Activated T-cell treated with anti-CD3 and anti-CD28 coated beads for 48 hours (primary cell): ENCODE results near the gene FOXB1.
A peak's percentile ranks its signal among the peaks of the same experiment; 100 is the strongest.

ENCODE experiments used
- DNase-seq: peaks from one replicate; pipeline ENCODE4 v3.0.0-alpha.2; 2020; ENCODE audit warnings: low read depth

The FOXB1 gene

DNA sequence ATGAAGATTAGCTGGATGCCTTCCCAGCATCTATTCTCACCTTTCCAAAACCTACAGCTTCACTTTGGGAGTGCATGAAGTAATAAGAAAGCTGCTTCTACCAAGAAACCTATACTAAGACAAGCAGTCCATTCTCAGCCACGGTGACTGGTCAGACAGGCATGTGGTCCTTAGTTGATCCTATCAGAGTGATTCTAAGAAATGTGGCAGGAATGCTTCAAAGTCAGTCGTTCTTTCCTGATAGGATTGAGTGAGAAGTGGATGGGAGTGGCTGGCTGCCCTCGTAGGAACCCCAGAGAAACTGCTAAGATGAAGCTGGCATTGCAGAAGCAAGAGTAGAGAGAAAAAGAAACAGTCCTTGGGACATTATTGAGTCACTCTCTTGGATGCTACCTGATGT lies 16.6 kb downstream of the FOXB1 start:
- no peak for DNase-seq

DNA sequence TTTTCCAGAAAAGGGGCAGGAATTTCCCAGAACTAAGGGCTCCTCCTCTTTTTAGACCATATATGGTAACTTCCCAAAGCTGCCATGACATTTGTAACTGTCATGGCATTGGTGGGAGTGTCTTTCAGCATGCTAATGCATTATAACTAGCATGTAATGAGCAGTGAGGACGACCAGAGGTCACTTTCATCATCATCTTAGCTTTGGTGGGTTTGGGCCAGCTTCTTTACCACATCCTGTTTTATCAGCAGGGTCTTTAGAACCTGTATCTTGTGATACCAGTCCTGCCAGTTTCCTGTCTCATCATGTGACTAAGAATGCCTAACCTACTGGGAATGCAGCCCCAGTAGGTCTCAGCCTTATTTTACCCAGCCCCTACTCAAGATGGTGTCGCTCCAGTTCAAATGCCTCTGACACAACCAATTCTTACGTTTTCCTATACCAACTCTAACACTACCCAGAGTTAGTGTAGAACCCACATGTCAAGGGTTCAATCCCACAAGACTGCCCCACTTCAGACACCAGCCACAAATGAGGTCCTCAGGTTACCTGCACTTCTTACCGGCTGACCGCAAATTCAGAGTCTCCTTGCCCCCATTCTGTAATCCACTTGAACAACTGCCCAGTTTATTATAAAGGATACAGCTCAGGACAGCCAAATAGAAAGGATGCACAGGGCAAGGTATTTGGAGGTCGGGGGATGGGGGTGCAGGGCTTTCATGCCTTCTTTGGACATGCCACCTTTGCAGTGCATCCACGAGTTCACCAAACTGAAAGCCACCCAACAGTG lies 17.7 kb downstream of the FOXB1 start:
- no peak for DNase-seq

DNA sequence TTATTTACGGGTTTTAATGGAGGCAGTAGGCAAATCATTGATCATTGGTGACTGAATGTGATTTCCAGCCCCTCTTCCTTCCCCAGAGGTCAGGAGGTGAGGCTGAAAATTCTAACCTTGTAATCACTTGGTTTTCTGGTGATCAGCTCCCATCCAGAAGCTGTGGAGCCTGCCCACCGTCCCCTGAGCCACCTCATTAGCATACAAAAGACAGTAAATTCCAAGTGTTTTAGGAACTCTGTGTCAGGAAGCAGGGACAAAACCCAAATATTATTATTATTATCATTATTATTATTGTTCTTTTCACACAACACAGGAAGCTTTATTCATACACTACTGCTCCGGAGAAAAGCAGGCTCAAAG lies 18.2 kb downstream of the FOXB1 start:
- no peak for DNase-seq

DNA sequence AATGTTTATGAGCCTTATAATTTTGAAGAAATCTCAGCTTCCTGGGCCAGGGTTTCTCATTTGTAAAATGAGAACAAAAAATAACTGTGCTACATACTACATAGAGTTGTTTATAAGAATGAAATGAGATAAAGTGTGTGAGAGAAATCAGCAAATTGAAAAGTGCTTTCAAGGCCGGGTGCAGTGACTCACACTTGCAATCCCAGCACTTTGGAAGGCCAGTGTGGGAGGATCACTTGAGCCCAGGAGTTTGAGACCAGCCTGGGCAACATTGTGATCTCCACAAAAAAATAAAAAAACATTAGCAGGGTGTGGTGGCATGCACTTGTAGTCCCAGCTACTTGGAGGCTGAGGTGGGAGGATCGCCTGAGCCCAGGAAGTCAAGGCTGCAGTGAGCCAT lies 22.4 kb downstream of the FOXB1 start:
- no peak for DNase-seq

DNA sequence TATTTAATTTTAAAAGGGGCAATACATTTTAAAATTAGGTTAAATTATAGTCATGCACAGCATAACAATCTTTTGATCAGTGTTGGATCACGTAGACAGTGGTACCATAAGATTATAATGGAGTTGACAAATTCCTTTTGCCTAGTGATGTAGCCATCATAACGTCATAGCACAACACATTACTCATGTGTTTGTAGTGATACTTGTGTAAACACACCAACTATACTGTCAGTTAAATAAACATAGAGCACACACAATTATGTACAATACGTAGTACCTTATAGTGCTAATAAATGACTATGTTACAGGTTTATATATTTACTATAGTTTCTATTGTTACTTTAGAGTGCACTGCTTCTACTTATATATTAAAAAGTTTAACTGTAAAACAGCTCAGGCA lies 31.2 kb downstream of the FOXB1 start:
- no peak for DNase-seq

DNA sequence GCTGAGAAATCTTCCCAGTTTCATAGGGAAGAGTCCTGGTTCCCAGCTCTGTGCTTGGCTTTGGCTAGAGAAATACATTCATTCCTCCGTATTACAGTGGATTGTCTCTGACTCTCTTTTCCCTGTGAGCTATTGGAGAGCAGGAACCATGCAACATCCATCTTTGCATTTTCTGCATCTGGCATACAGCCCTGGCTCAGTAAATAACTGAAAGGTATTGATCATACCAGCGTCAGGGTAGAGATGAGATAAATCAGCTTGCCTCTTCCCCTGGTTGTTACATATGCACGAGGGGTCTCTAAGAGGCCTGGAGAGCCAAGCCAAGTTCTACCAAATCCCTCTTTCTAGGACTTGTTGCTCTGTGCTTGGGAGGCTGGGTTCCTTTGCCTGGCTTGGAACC lies 35.2 kb downstream of the FOXB1 start:
- no peak for DNase-seq

DNA sequence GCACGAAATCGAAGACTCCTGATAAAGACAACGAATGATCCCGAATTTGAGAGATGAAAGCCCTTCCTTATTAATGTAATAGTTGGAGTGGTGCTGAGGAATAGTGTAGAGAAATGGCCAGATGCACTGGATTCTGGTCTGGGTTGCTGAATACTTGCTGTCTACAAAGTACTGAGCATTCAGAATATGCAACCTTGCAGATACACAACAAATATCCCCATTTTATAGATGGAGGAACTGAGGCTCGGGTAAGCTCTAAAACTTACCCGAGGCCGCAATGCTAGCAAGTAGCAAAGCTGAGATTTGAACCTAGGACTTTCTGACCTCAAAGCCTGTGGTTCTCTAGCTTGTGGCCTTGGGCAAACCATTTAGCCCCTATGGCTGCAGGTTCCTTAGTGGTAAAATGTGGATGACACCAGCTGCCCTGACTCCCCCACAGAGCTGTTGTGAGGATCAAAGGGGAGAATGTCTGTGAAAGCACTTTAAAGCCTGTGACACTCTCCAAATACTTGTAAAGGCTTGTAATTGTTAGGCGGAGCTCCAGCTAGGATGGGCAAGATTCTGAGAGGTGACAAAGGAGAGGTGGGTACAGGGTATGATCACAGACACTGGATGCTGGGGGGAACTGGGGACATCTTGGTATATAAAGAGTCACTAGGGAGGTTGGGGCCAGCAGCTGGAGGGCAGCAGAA lies 39.8 kb downstream of the FOXB1 start:
- no peak for DNase-seq

DNA sequence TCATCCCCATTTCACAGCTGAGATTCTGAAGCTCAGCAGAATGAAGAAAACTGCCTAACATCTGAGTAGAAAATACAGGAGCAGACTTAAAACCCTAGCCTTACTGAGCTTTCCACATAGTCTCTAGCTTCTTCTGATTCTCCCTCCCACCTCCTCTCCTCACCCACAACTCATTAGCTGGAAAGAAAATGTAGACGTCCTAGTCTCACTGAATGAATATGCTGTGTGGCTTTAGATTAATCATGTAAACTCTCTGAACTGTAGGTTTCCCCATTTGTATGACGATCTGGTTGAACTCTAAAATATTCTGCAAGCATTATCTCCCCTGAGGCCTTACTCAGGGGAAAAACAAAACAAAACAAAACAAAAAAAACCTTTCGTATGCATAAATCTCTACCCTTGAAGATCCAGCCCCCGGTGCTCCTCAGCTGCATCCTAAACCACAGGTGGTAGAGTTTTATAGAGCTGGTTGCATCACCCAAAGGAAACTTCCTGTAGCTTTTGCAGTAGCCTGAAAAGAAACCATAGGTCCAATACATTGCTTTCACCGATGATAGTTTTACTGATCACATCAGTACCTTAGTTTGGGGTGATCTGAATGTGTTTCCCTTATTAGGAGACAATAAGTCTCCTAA lies 40.6 kb downstream of the FOXB1 start:
- peak; percentile 9 for DNase-seq

DNA sequence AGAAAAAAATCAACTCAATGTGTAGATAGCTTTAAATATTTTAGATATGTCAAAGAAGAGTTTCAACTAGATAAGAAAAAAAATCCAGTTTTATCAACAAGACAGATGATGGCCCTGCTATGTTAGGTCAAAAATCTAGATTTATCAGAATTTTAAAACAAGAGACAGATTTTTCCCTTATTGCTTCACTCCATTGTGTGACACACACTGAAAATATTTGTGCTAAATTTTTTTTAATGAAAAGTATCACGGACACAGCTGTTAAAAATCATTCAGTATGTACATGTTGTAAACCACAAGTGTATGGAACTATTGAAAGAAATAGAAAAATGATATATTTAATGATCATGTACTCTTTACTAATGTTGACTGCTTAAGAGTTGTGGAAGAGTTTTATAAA lies 43.6 kb downstream of the FOXB1 start:
- no peak for DNase-seq

DNA sequence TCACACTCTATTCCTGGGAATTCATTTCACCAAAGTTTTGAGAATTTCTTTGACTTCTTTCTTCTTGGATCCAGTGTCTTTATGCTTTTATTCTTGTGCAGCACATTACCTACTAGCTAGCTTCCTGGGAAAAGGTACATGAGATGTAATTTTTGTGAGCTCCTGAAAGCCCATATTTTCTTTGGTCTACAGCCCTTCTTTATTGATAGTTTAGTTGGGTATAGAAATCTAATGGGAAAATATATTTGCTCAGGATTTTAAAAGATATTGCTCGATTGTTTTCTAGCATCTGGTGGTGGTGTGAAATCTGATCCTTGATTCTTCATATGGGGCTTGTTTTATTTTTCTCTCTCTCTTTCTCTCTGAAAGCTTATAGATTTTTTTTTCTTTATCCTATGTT lies 45.8 kb downstream of the FOXB1 start:
- no peak for DNase-seq

DNA sequence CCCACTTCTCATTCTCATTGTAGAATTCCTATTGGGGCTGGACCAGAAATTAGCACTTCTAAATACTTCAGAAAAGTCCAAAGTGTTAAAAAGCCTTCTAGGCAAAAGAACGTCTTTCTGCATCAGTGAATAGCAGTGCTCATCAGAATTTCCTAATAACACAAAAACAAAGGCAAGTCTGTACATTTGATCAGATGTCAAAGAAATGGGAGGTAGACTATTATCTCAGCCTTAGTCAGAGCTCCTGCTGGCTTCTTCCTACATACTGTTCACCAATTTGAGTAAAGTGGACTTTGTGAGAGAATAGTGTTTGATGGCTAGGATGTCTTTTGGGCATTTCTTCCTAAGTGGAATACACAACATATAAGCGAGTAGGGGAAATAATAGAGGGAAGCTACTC lies 48.7 kb downstream of the FOXB1 start:
- no peak for DNase-seq

DNA sequence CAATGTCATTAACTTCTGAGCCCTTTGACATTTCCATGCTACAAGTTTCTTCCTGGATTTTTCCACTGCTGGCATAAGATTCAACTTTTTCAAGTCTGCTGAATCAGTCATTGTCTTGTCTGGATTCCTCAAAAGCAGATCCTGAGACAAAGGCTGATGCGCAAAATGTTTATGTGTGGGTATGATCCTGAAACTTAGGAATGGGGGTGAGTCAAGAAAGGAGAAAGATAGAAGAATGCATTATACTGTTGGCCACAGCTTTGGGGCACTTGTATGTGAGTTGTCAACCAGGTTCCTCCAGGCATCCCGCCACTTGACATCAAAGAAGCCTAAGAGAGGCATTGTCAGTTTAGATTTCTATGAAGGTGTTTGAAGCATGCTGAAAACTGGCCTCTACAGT lies 50.4 kb downstream of the FOXB1 start:
- no peak for DNase-seq
